MM.1S (cell line): ENCODE measurements around the gene COPB1.

ENCODE experiments used
- CTCF ChIP-seq: fragments of 300-600 bp; sonication (generic); IDR thresholded peaks from 2 replicates; pipeline ENCODE4 v1.5.1; 2016; ENCODE audit warnings: antibody characterized with exemption, low read length, mixed read lengths
- EZH2 ChIP-seq: fragments of 300-600 bp; sonication (generic); optimal IDR thresholded peaks from 2 replicates; pipeline ENCODE3; 2017; ENCODE audit warnings: low read depth, mild to moderate bottlenecking, antibody characterized with exemption, low read length, mixed read lengths
- EZH2phosphoT487 ChIP-seq: fragments of 300-600 bp; sonication (generic); IDR thresholded peaks from 2 replicates; pipeline ENCODE4 v1.6.1; 2018; ENCODE audit warnings: antibody characterized with exemption, low read length

- TF ChIP-seq EZH2 (no peak), CTCF (no peak), EZH2phosphoT487 (no peak)
These were observed 605 bp upstream of the COPB1 start for GRCh38 chr11:14500181-14500651.
